ENCODE results near the gene NSUN5.
"Not testable (repeated sequence)": the region's sequence is repeated elsewhere in the genome, so short reads cannot be mapped to it uniquely, and the experiment has no call there.

NSUN5 gene

GRCh38 chr7:73277210-73277609 is 31.4 kb downstream of the NSUN5 start:
- H3K36me3 ChIP-seq (ENCODE audit: control insufficient read depth in 2 of 2, insufficient read depth in 1 of 2, low read length in 2 of 2); CTCF ChIA-PET; H3K4me3 ChIP-seq (ENCODE audit: low read depth, low read length); POLR2A ChIA-PET; H3K9me3 ChIP-seq (ENCODE audit: control insufficient read depth, insufficient read depth, low read depth, low read length); H3K27ac ChIP-seq (ENCODE audit: extremely low read depth, low read depth, low read length); H3K4me1 ChIP-seq (ENCODE audit: control insufficient read depth, insufficient read depth, low read length): not testable (repeated sequence)

DNA sequence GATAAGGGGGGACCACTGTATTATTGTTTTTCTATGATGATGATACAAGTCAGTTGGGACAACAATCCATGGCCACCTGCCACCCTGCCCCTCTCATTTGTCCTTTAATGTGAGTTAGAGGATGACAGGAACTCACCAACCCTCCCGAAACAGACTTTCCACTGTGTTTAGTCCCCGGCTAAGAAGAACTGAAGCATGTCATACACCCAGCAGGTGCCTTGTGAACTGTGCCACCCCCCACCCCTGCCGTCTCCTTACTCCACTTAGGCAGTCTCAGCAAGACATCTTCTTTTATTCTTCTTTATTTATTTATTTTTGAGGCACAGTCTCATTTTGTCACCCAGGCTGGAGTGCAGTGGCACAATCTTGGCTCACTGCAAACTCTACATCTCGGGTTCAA is 40.8 kb downstream of the NSUN5 start:
- H3K27ac ChIP-seq (ENCODE audit: extremely low read depth, low read depth, low read length); H3K4me1 ChIP-seq (ENCODE audit: control insufficient read depth, insufficient read depth, low read length); H3K4me3 ChIP-seq (ENCODE audit: low read depth, low read length); H3K9me3 ChIP-seq (ENCODE audit: control insufficient read depth, insufficient read depth, low read depth, low read length); H3K36me3 ChIP-seq (ENCODE audit: control insufficient read depth in 2 of 2, insufficient read depth in 1 of 2, low read length in 2 of 2); CTCF ChIA-PET; POLR2A ChIA-PET: not testable (repeated sequence)

- CTCF ChIA-PET; H3K27ac ChIP-seq (ENCODE audit: extremely low read depth, low read depth, low read length); POLR2A ChIA-PET: not testable (repeated sequence)
These were observed 41.8 kb downstream of the NSUN5 start for GRCh38 chr7:73266719-73267368.

GRCh38 chr7:73262416-73262815 is 46.2 kb downstream of the NSUN5 start:
- H3K4me3 ChIP-seq (ENCODE audit: low read depth, low read length); H3K4me1 ChIP-seq (ENCODE audit: control insufficient read depth, insufficient read depth, low read length); POLR2A ChIA-PET; H3K9me3 ChIP-seq (ENCODE audit: control insufficient read depth, insufficient read depth, low read depth, low read length); H3K36me3 ChIP-seq (ENCODE audit: control insufficient read depth in 2 of 2, insufficient read depth in 1 of 2, low read length in 2 of 2); H3K27ac ChIP-seq (ENCODE audit: extremely low read depth, low read depth, low read length); CTCF ChIA-PET: not testable (repeated sequence)

More at GRCh38 chr7:73266719-73267368, 41.8 kb downstream of the NSUN5 start:
- not testable (repeated sequence) for H3K9me3 ChIP-seq (ENCODE audit: control insufficient read depth, insufficient read depth, low read depth, low read length); H3K36me3 ChIP-seq (ENCODE audit: control insufficient read depth in 2 of 2, insufficient read depth in 1 of 2, low read length in 2 of 2); H3K4me3 ChIP-seq (ENCODE audit: low read depth, low read length); H3K4me1 ChIP-seq (ENCODE audit: control insufficient read depth, insufficient read depth, low read length)
